ENCODE results near the gene TYW1B.
"Not testable (repeated sequence)": the region's sequence is repeated elsewhere in the genome, so short reads cannot be mapped to it uniquely, and the experiment has no call there.

GRCh38 chr7:72667049-72667448, 161.0 kb downstream of the TYW1B start:
- TF ChIP-seq, protein P1, sequence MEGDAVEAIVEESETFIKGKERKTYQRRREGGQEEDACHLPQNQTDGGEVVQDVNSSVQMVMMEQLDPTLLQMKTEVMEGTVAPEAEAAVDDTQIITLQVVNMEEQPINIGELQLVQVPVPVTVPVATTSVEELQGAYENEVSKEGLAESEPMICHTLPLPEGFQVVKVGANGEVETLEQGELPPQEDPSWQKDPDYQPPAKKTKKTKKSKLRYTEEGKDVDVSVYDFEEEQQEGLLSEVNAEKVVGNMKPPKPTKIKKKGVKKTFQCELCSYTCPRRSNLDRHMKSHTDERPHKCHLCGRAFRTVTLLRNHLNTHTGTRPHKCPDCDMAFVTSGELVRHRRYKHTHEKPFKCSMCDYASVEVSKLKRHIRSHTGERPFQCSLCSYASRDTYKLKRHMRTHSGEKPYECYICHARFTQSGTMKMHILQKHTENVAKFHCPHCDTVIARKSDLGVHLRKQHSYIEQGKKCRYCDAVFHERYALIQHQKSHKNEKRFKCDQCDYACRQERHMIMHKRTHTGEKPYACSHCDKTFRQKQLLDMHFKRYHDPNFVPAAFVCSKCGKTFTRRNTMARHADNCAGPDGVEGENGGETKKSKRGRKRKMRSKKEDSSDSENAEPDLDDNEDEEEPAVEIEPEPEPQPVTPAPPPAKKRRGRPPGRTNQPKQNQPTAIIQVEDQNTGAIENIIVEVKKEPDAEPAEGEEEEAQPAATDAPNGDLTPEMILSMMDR (IDR thresholded peaks at IDR 0.05): not testable (repeated sequence)
- not testable (repeated sequence) for TF ChIP-seq POLR2A (IDR thresholded peaks at IDR 0.05)

All from suprapubic skin (tissue), 3 donors.